ENCODE measurements around the gene CPOX. TPM values are rescaled to one million over a fixed set of nuclear protein-coding genes. Genes with fewer than 3 reads are reported as not detected.

Gene CPOX
- total RNA-seq, 1 donor from 2014 or later = 15.8 TPM

GRCh38 chr3:98558100-98558827 lies 35.1 kb downstream of the CPOX start:
- intact Hi-C loops (cut with DNase I) = no loop called here
- H3K27me3 ChIP-seq = peaks cover 4% of the 10 kb centered on the region
- H3K36me3 ChIP-seq = no peaks in the 10 kb centered on the region
- no peak for TF ChIP-seq CTCF (IDR thresholded peaks at IDR 0.05)
- DNase-seq (no peak), ATAC-seq (no peak)
- no peak overlapping the region for H3K4me3 ChIP-seq
- H3K9me3 ChIP-seq = no peaks in the 10 kb centered on the region
- no peaks in the 10 kb centered on the region for H3K4me1 ChIP-seq
- H3K27ac ChIP-seq = no peak overlapping the region

- ATAC-seq = no peak
Measured at GRCh38 chr3:98557324-98558010, 35.9 kb downstream of the CPOX start.

GRCh38 chr3:98556164-98557130 lies 37.0 kb downstream of the CPOX start:
- H3K27me3 ChIP-seq = peaks cover 4% of the 10 kb centered on the region
- no peak for TF ChIP-seq CTCF (IDR thresholded peaks at IDR 0.05)
- H3K36me3 ChIP-seq = no peaks in the 10 kb centered on the region
- no peak for DNase-seq
- no peak overlapping the region for H3K4me3 ChIP-seq
- no peaks in the 10 kb centered on the region for H3K4me1 ChIP-seq
- no peaks in the 10 kb centered on the region for H3K9me3 ChIP-seq
- intact Hi-C loops (cut with DNase I) = no loop called here
- no peak overlapping the region for H3K27ac ChIP-seq
- ATAC-seq = no peak

More at GRCh38 chr3:98557324-98558010, 35.9 kb downstream of the CPOX start:
- no peaks in the 10 kb centered on the region for H3K9me3 ChIP-seq
- no peak overlapping the region for H3K27ac ChIP-seq
- H3K4me3 ChIP-seq = no peak overlapping the region
- no peak for TF ChIP-seq CTCF (IDR thresholded peaks at IDR 0.05)
- H3K4me1 ChIP-seq = no peaks in the 10 kb centered on the region
- H3K27me3 ChIP-seq = peaks cover 4% of the 10 kb centered on the region
- DNase-seq = no peak
- H3K36me3 ChIP-seq = no peaks in the 10 kb centered on the region
- intact Hi-C loops (cut with DNase I) = no loop called here

GRCh38 chr3:98555025-98555379 lies 38.4 kb downstream of the CPOX start:
- no peaks in the 10 kb centered on the region for H3K4me1 ChIP-seq
- H3K27ac ChIP-seq = no peak overlapping the region
- DNase-seq (no peak), ATAC-seq (no peak)
- no peak overlapping the region for H3K4me3 ChIP-seq
- TF ChIP-seq CTCF (IDR thresholded peaks at IDR 0.05) = no peak
- H3K27me3 ChIP-seq = peaks cover 4% of the 10 kb centered on the region
- no peaks in the 10 kb centered on the region for H3K36me3 ChIP-seq
- no peaks in the 10 kb centered on the region for H3K9me3 ChIP-seq
- intact Hi-C loops (cut with DNase I) = no loop called here

GRCh38 chr3:98554580-98554979 lies 38.8 kb downstream of the CPOX start:
- H3K36me3 ChIP-seq = no peaks in the 10 kb centered on the region
- intact Hi-C loops (cut with DNase I) = no loop called here
- peaks cover 4% of the 10 kb centered on the region for H3K27me3 ChIP-seq
- no peak for TF ChIP-seq CTCF (IDR thresholded peaks at IDR 0.05)
- DNase-seq (no peak), ATAC-seq (no peak)
- no peak overlapping the region for H3K27ac ChIP-seq
- no peaks in the 10 kb centered on the region for H3K4me1 ChIP-seq
- H3K9me3 ChIP-seq = no peaks in the 10 kb centered on the region
- H3K4me3 ChIP-seq = no peak overlapping the region
